Ishikawa (cell line): ENCODE data around the gene OR52I1.

ENCODE experiments used
- CEBPB ChIP-seq: IDR thresholded peaks from 2 replicates; pipeline ENCODE4 v1.6.1; 2012
- CREB1 ChIP-seq: IDR thresholded peaks from 2 replicates; pipeline ENCODE4 v1.6.1; 2012; ENCODE audit warnings: low read depth
- EGR1 ChIP-seq: IDR thresholded peaks from 2 replicates; pipeline ENCODE4 v1.6.1; 2012
- EP300 ChIP-seq: IDR thresholded peaks from 2 replicates; pipeline ENCODE4 v1.6.1; 2012; ENCODE audit warnings: borderline replicate concordance
- FOXM1 ChIP-seq: IDR thresholded peaks from 2 replicates; pipeline ENCODE4 v1.6.1; 2012; ENCODE audit warnings: low read depth, borderline replicate concordance
- NFIC ChIP-seq: IDR thresholded peaks from 2 replicates; pipeline ENCODE4 v1.6.1; 2012
- RAD21 ChIP-seq: IDR thresholded peaks from 2 replicates; pipeline ENCODE4 v1.6.1; 2012; ENCODE audit warnings: low read depth
- TAF1 ChIP-seq: IDR thresholded peaks from 2 replicates; pipeline ENCODE4 v1.6.1; 2012; ENCODE audit warnings: low read depth, mild to moderate bottlenecking
- TCF12 ChIP-seq: IDR thresholded peaks from 2 replicates; pipeline ENCODE4 v1.6.1; 2012; ENCODE audit warnings: low read depth
- TEAD4 ChIP-seq: IDR thresholded peaks from 2 replicates; pipeline ENCODE4 v1.6.1; 2012
- YY1 ChIP-seq: IDR thresholded peaks from 2 replicates; pipeline ENCODE4 v1.6.1; 2012; ENCODE audit warnings: low read depth
- ZBTB7A ChIP-seq: IDR thresholded peaks from 2 replicates; pipeline ENCODE4 v1.6.1; 2012; ENCODE audit warnings: low read depth
- TF ChIP-seq, protein P1 (sequence below): IDR thresholded peaks from 2 replicates; pipeline ENCODE4 v1.6.1; 2012
- TF ChIP-seq, protein P2 (sequence below): IDR thresholded peaks from 2 replicates; pipeline ENCODE4 v1.6.1; 2012; ENCODE audit warnings: low read depth, mild to moderate bottlenecking
- TF ChIP-seq, protein P3 (sequence below): IDR thresholded peaks from 2 replicates; pipeline ENCODE4 v1.6.1; 2012

The OR52I1 gene

DNA sequence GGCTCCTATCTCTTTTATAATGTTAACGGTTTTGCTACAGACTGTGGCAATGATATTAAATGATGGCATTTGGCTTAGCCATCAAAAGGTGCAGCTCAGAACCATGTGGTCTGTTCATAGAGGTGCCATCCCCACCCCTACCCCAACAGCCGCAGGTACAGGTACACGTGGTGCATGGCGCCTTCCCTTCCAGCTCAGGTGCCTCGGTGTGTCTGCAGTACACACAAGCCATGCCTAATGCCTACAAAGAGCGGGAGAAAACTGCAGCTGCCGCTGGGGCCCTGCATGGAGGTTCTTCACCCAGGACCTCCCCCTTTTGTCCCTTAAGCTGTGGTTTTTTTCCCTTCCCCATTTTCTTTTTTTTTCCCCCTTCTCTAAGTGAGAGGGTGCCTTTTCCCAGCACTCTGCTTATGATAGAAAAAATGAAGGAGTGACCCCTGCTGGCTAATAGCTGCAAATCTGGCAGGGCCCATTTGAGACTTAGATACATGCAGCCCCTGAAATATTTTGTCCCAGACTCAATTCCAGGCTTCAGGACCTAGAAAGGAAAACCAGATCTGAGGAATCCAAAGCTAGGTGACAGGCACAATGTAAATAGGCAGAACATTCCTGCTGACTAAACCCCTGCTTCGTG is 42.4 kb upstream of the OR52I1 start:
- TF ChIP-seq EGR1: no peak
- no peak for TF ChIP-seq EP300
- no peak for TF ChIP-seq TAF1

DNA sequence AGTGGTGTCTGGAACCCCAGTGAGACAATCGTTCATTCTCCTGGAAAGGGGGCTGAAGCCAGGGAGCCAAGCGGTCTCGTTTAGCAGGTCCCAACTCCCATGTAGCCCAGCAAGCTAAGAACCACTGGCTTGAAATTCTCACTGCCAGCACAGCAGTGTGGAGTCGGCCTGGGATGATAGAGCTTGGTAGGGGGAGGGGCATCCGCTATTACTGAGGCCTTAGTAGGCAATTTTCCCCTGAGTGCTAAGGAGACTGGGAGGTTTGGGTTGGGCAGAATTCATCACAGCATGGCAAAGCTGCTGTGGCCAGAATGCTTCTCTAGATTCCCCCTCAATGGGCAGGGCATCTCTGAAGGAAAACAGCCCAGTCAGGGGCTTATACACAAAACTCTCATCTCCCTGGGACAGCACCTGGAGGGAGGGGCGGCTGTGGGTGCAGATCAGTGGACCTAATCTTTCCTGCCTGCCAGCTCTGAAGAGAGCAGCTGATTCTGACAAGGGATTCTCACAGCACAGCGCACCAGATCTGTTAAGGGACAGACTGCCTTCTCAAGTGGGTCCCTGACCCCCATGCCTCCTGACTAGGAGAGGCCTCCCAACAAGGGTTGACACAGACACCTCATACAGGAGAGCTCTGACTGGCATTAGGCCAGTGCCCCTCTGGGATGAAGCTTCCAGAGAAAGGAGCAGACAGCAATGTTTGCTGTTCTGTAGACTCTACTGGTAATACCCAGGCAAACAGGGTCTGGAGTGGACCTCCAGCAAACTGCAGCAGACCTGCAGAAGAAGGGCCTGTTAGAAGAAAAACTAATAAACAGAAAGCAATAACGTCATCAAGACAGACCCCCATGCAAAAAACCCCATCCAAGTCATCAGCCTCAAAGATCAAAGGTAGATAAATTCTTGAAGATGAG is 34.1 kb upstream of the OR52I1 start:
- no peak for TF ChIP-seq TEAD4

DNA sequence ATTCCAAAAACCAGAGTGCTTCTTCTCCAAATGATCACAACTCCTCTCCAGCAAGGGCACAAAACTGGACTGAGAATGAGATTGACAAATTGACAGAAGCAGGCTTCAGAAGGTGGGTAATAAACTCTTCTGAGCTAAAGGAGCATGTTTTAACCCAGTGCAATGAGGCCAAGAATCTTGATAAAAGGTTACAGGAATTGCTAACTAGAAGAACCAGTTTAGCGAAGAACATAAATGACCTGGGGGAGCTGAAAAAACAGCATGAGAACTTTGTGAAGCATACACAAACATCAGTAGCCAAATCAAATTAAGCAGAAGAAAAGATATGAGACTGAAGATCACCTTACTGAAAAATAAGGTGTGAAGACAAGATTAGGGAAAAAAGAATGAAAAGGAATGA is 33.4 kb upstream of the OR52I1 start:
- no peak for TF ChIP-seq TCF12

DNA sequence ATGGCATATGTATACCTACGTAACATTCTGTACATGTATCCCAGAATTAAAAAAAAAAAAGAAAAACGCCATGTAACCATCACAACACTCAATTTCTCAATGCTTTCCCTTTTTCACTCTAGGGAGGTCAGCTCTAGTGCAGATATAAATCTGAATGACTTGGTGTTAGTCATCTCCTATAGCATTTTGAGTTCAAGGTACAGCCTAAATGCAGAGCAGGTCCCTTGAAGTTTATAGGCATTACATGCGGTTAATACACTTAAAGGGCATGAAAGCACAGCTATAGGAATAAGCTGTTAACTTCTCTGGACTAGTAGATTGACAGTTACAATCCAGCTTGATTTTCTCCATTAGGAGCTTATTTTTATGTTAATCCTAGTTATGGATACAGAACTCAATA is 28.5 kb upstream of the OR52I1 start:
- TF ChIP-seq CEBPB (no peak), TEAD4 (no peak)

DNA sequence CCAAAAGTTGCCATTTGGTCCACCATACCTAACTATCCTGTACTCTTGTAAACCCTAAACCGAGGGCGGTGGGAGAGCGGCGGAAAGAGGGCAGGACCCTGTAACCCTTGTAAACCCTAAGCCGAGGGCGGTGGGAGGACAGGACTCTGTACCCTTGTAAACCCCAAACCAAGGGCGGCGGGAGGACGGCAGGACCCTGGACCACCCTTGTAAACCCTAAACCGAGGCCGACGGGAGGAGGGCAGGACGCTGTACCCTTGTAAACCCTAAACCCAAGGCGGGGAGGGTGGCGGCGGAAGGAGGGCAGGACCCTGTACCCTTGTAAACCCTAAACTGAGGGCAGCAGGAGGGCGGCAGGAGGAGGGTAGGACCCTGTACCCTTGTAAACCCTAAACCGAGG is 24.8 kb upstream of the OR52I1 start:
- TF ChIP-seq YY1 (no peak), RAD21 (no peak), TEAD4 (no peak), TCF12 (no peak), NFIC (no peak), EGR1 (no peak), CEBPB (no peak), FOXM1 (no peak), ZBTB7A (no peak), CREB1 (no peak), EP300 (no peak), TAF1 (no peak)
- TF ChIP-seq, protein P1, sequence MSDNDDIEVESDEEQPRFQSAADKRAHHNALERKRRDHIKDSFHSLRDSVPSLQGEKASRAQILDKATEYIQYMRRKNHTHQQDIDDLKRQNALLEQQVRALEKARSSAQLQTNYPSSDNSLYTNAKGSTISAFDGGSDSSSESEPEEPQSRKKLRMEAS: no peak
- TF ChIP-seq, protein P2, sequence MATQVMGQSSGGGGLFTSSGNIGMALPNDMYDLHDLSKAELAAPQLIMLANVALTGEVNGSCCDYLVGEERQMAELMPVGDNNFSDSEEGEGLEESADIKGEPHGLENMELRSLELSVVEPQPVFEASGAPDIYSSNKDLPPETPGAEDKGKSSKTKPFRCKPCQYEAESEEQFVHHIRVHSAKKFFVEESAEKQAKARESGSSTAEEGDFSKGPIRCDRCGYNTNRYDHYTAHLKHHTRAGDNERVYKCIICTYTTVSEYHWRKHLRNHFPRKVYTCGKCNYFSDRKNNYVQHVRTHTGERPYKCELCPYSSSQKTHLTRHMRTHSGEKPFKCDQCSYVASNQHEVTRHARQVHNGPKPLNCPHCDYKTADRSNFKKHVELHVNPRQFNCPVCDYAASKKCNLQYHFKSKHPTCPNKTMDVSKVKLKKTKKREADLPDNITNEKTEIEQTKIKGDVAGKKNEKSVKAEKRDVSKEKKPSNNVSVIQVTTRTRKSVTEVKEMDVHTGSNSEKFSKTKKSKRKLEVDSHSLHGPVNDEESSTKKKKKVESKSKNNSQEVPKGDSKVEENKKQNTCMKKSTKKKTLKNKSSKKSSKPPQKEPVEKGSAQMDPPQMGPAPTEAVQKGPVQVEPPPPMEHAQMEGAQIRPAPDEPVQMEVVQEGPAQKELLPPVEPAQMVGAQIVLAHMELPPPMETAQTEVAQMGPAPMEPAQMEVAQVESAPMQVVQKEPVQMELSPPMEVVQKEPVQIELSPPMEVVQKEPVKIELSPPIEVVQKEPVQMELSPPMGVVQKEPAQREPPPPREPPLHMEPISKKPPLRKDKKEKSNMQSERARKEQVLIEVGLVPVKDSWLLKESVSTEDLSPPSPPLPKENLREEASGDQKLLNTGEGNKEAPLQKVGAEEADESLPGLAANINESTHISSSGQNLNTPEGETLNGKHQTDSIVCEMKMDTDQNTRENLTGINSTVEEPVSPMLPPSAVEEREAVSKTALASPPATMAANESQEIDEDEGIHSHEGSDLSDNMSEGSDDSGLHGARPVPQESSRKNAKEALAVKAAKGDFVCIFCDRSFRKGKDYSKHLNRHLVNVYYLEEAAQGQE: no peak
- TF ChIP-seq, protein P3, sequence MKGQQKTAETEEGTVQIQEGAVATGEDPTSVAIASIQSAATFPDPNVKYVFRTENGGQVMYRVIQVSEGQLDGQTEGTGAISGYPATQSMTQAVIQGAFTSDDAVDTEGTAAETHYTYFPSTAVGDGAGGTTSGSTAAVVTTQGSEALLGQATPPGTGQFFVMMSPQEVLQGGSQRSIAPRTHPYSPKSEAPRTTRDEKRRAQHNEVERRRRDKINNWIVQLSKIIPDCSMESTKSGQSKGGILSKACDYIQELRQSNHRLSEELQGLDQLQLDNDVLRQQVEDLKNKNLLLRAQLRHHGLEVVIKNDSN: no peak

DNA sequence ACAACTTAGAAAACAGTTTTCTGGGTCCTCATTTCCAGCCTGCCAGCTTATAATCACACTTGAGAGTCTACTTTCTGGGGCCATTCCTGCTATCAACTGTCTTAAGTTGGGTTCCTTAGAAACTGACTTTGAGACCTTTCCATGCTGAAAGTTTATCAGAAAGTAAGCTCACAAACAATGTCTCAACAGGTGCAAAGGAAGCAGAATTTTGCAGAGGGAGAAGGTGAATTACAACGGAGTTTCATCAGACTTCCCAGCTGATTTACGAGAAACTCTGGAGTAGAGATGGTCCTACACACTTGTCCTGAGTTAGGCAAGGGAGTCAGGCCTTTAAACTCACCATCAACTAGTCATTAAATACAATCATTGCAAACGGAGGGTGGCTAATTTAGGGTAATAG is 17.0 kb upstream of the OR52I1 start:
- TF ChIP-seq ZBTB7A (no peak), EGR1 (no peak), TCF12 (no peak), NFIC (no peak), RAD21 (no peak), EP300 (no peak), YY1 (no peak), TAF1 (no peak), FOXM1 (no peak), TEAD4 (no peak), CEBPB (no peak), CREB1 (no peak)
- TF ChIP-seq, protein P1: no peak
- TF ChIP-seq, protein P2: no peak
- TF ChIP-seq, protein P3: no peak
